ENCODE data around the gene XRCC3. TPM values are rescaled to one million over a fixed set of nuclear protein-coding genes. Genes with fewer than 3 reads are reported as not detected.

The XRCC3 gene
- total and polyA plus RNA-seq, 2 experiments from 2014 or later, result 15.8 to 27.5 TPM

DNA sequence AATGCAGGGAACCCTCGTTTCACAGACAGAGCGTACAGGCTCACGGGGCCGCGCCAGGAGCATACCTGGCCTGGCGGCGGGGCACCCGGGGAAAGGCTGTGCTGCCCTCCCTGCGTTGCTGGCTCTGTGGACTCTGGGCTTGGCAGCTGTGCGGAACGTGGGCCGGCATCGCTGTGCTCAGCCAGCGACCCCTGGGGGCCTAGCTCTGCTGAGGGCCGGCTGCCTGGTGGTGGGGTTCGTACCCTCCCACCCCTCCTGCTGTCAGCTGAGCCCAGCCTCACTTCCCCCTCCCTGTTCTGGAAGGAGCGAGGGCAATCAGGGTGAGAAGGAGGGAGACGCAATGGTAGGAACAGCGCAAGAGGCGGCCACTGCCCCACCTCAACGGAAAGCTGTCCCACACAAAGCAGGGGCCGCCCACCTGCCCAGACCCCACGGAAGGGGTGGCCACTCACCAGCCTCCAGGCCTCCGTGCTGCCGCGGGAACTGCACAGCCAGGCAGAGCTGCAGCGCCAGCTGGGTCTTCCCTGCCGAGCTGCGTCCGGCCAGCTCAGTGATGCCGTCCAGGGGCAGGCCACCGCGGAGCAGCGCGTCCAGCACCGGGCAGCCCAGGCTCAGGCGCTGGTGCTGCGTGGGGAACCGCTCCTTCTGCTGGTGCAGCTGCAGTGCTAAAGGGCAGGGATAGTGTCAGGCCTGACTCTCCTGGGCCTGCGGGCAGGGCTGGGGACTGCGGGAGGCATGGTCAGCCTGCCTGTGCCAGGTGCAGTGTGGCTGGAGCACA lies 8.5 kb downstream of the XRCC3 start:
- peaks cover 4% of the 10 kb centered on the region for H3K36me3 ChIP-seq
- H3K27ac ChIP-seq, result no peak overlapping the region
- DNase-seq (ENCODE audit: low read depth in 1 of 2, low spot score in 1 of 2), result no peak
- H3K4me3 ChIP-seq, result no peak overlapping the region
- H3K9me3 ChIP-seq (ENCODE audit: low read depth), result no peaks in the 10 kb centered on the region
- H3K4me1 ChIP-seq (ENCODE audit: low read depth), result no peaks in the 10 kb centered on the region
- TF ChIP-seq CTCF (IDR thresholded peaks at IDR 0.05; ENCODE audit: low read depth, low read length), result no peak
- no peaks in the 10 kb centered on the region for H3K27me3 ChIP-seq

GRCh38 chr14:103705504-103706284 lies 9.6 kb downstream of the XRCC3 start:
- Histone ChIP-seq H3K9me3 (ENCODE audit: low read depth) (no peaks in the 10 kb centered on the region), H3K27ac (peak overlapping the region; percentile 34), H3K4me1 (ENCODE audit: low read depth) (no peaks in the 10 kb centered on the region), H3K36me3 (peaks cover 4% of the 10 kb centered on the region), H3K4me3 (no peak overlapping the region), H3K27me3 (no peaks in the 10 kb centered on the region)
- TF ChIP-seq CTCF (IDR thresholded peaks at IDR 0.05; ENCODE audit: low read depth, low read length), result no peak
- no peak for DNase-seq (ENCODE audit: low read depth in 1 of 2, low spot score in 1 of 2)

- H3K36me3 ChIP-seq, result peaks cover 4% of the 10 kb centered on the region
- H3K27me3 ChIP-seq, result no peaks in the 10 kb centered on the region
- H3K4me3 ChIP-seq, result no peak overlapping the region
- no peak for DNase-seq (ENCODE audit: low read depth in 1 of 2, low spot score in 1 of 2)
- TF ChIP-seq CTCF (IDR thresholded peaks at IDR 0.05; ENCODE audit: low read depth, low read length), result no peak
- H3K27ac ChIP-seq, result peak overlapping the region; percentile 34
- H3K4me1 ChIP-seq (ENCODE audit: low read depth), result no peaks in the 10 kb centered on the region
- no peaks in the 10 kb centered on the region for H3K9me3 ChIP-seq (ENCODE audit: low read depth)
These were observed 10.1 kb downstream of the XRCC3 start for GRCh38 chr14:103705118-103705503.

DNA sequence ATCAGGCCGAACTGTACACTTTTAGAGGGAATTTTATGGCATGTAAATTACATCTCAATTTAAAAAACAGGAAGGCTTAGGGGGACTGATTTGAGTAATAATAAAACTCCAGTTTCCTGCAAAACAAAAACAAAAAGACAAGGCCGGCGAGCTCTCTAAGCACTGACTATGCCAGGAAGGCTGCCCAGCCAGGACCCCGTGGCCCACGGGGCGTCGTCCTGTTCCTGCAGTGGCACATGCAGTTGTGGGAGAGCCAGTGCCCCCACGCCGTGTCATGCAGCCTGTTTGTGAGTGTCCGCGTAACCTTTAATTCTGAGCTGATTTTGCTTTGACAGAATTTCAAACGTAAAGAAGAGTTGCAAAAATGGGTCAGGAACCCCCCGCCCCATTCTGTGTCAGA lies 10.5 kb downstream of the XRCC3 start:
- H3K9me3 ChIP-seq (ENCODE audit: low read depth), result no peaks in the 10 kb centered on the region
- TF ChIP-seq CTCF (IDR thresholded peaks at IDR 0.05; ENCODE audit: low read depth, low read length), result no peak
- H3K27me3 ChIP-seq, result no peaks in the 10 kb centered on the region
- H3K4me3 ChIP-seq, result no peak overlapping the region
- H3K4me1 ChIP-seq (ENCODE audit: low read depth), result no peaks in the 10 kb centered on the region
- DNase-seq (ENCODE audit: low read depth in 1 of 2, low spot score in 1 of 2), result no peak
- H3K36me3 ChIP-seq, result peaks cover 4% of the 10 kb centered on the region
- no peak overlapping the region for H3K27ac ChIP-seq

DNA sequence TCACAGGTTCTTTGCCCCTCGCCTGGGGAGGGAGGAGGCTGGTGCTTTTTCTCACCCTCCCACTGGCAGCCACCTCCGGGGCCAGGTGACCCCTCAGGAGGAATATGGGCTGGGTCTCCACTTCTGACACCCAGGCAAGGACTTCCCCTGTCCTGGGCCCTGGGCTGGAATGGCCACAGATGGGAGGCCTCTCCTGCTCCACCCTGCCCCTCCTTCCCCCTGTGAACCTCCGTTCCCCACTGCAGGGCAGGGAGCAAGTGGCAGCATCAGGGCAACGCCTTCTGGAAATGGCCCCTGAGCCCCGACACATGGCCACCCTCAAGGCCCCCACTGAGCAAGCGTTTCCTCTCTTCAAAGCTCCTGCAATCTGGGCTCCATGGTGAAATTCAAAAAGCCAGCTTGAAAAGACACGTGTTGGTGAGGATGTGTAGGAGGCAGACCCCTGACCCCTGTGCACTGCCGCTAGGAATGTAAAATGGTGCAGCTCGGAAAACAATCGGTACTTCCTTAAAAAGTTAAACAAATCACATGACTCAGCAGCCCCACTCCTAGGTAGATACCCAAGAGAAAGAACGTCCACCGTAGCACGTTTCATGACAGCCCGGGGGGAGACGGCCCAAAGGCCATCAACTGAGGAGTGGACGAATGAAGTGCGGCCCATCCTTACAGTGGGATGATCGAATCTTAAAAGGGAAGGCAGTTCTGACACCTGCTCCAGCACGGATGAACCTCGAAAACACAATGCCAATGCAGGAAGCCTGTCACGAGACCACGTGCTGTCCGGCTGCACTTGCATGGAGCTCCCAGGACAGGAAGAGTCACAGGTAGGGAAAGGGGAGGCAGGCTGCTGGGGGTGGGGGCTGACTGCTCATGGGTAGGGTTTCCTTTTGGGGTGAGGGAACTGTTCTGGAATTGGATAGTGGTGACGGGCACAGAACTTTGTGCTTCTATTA lies 11.5 kb downstream of the XRCC3 start:
- no peaks in the 10 kb centered on the region for H3K4me1 ChIP-seq (ENCODE audit: low read depth)
- no peaks in the 10 kb centered on the region for H3K9me3 ChIP-seq (ENCODE audit: low read depth)
- DNase-seq (ENCODE audit: low read depth in 1 of 2, low spot score in 1 of 2), result no peak
- H3K27ac ChIP-seq, result peak overlapping the region; percentile 36
- H3K27me3 ChIP-seq, result no peaks in the 10 kb centered on the region
- TF ChIP-seq CTCF (IDR thresholded peaks at IDR 0.05; ENCODE audit: low read depth, low read length), result no peak
- no peak overlapping the region for H3K4me3 ChIP-seq
- H3K36me3 ChIP-seq, result peaks cover 4% of the 10 kb centered on the region

Data from cardiac muscle cell (in vitro differentiated cells and primary cell).